Stimulated activated CD4-positive, alpha-beta T cell treated with anti-CD3 and anti-CD28 coated beads, Interleukin-2, amount 100 ng/mL, for 4 hours (primary cell): ENCODE measurements around the gene TTBK2.
"Not testable (repeated sequence)": the region's sequence is repeated elsewhere in the genome, so short reads cannot be mapped to it uniquely, and the experiment has no call there.

Experiments
- DNase-seq: peaks from one replicate; pipeline ENCODE4 v3.0.0-alpha.2; 2020; ENCODE audit warnings: low read depth

TTBK2 gene

GRCh38 chr15:42903388-42904324 is 16.9 kb downstream of the TTBK2 start:
- DNase-seq = no peak

GRCh38 chr15:42893911-42894310 is 26.7 kb downstream of the TTBK2 start:
- not testable (repeated sequence) for DNase-seq

- DNase-seq = no peak
These were observed 29.0 kb downstream of the TTBK2 start for GRCh38 chr15:42891569-42891968.

- no peak for DNase-seq
These were observed 30.2 kb downstream of the TTBK2 start for GRCh38 chr15:42890161-42890913.

- DNase-seq = not testable (repeated sequence)
These were observed 33.2 kb downstream of the TTBK2 start for GRCh38 chr15:42887384-42887783.

GRCh38 chr15:42880121-42880520 is 40.5 kb downstream of the TTBK2 start:
- DNase-seq = no peak

- DNase-seq = no peak
These were observed 41.1 kb downstream of the TTBK2 start for GRCh38 chr15:42879443-42879842.

GRCh38 chr15:42876224-42876623 is 44.4 kb downstream of the TTBK2 start:
- DNase-seq = no peak

- DNase-seq = no peak
These were observed 51.9 kb downstream of the TTBK2 start for GRCh38 chr15:42868683-42869082.

- no peak for DNase-seq
These were observed 56.9 kb downstream of the TTBK2 start for GRCh38 chr15:42863572-42864239.

- no peak for DNase-seq
These were observed 61.4 kb downstream of the TTBK2 start for GRCh38 chr15:42858999-42859789.

GRCh38 chr15:42858540-42858939 is 62.0 kb downstream of the TTBK2 start:
- no peak for DNase-seq

GRCh38 chr15:42854576-42854975 is 66.0 kb downstream of the TTBK2 start:
- DNase-seq = no peak

GRCh38 chr15:42849836-42850235 is 70.7 kb downstream of the TTBK2 start:
- DNase-seq = no peak

- no peak for DNase-seq
These were observed 71.7 kb downstream of the TTBK2 start for GRCh38 chr15:42848846-42849245.

GRCh38 chr15:42846647-42847046 is 73.9 kb downstream of the TTBK2 start:
- no peak for DNase-seq

GRCh38 chr15:42845581-42845980 is 75.0 kb downstream of the TTBK2 start:
- DNase-seq = no peak

- DNase-seq = no peak
These were observed 76.9 kb downstream of the TTBK2 start for GRCh38 chr15:42843699-42844098.

- no peak for DNase-seq
These were observed 84.3 kb downstream of the TTBK2 start for GRCh38 chr15:42836251-42836650.

- DNase-seq = no peak
These were observed 88.0 kb downstream of the TTBK2 start for GRCh38 chr15:42832576-42832975.

GRCh38 chr15:42826251-42826890 is 94.2 kb downstream of the TTBK2 start:
- DNase-seq = no peak
